H1 (cell line): Measurements from ENCODE around the gene NFYB. TPM values are rescaled to one million over a fixed set of nuclear protein-coding genes. Genes with fewer than 3 reads are reported as not detected.

Source experiments
- CTCF ChIA-PET: fragments of 300-600 bp; sonication (Branson Sonifier 250); formaldehyde crosslinking; loops from one replicate; lab custom pipeline; 2021; ENCODE audit not compliant: partially characterized antibody; lab: Charles Lee
- POLR2A ChIA-PET: fragments of 300-600 bp; sonication (Branson Sonifier 250); formaldehyde crosslinking; loops from one replicate; lab custom pipeline; 2021; ENCODE audit warnings: inconsistent platforms; ENCODE audit not compliant: partially characterized antibody; lab: Charles Lee
- DNase-seq, 2 experiments: peaks; one replicate each; pipeline versions ENCODE4 v3.0.0 to v3.0.0-alpha.2; 2010 to 2022; ENCODE audit warnings: low spot score in 2 of 2, low read depth in 1 of 2, mixed read lengths in 1 of 2
- FAIRE-seq: peaks from 2 replicates; lab custom pipeline; 2011; peaks lifted over from hg19 to GRCh38; lab: Jason Lieb, UNC
- H2AFZ ChIP-seq: 2 replicates; pipeline ENCODE4 v1.8.1; 2012; ENCODE audit warnings: low read length, inconsistent platforms
- H2AK5ac ChIP-seq: 2 replicates; pipeline ENCODE4 v1.6.1; 2013; ENCODE audit warnings: low read depth, low read length
- H2BK120ac ChIP-seq: replicated peaks from 2 replicates; pipeline ENCODE3; 2013; ENCODE audit warnings: low read depth, low read length, inconsistent platforms
- H2BK12ac ChIP-seq: 2 replicates; pipeline ENCODE4 v1.6.1; 2013; ENCODE audit warnings: low read depth, low read length
- H2BK15ac ChIP-seq: 2 replicates; pipeline ENCODE4 v1.6.1; 2013; ENCODE audit warnings: low read length
- H2BK20ac ChIP-seq: 2 replicates; pipeline ENCODE4 v1.6.1; 2013; ENCODE audit warnings: low read length
- H2BK5ac ChIP-seq: 2 replicates; pipeline ENCODE4 v1.6.1; 2013; ENCODE audit warnings: low read depth, low read length
- H3K14ac ChIP-seq: 2 replicates; pipeline ENCODE4 v1.6.1; 2013; ENCODE audit warnings: inconsistent platforms; ENCODE audit not compliant: insufficient read length
- H3K18ac ChIP-seq: 2 replicates; pipeline ENCODE4 v1.6.1; 2013; ENCODE audit warnings: low read length; ENCODE audit errors: extremely low read depth
- H3K23ac ChIP-seq: 2 replicates; pipeline ENCODE4 v1.6.1; 2013; ENCODE audit warnings: inconsistent platforms; ENCODE audit not compliant: insufficient read length
- H3K23me2 ChIP-seq: 2 replicates; pipeline ENCODE4 v1.6.1; 2013; ENCODE audit warnings: low read depth, low read length
- H3K27ac ChIP-seq: 2 replicates; pipeline ENCODE4 v1.6.1; 2011; ENCODE audit warnings: low read depth, low read length, inconsistent platforms
- H3K27me3 ChIP-seq, 4 experiments: replicated peaks in 1 of 4; 1 replicate in 1 of 4; 2 replicates in 3 of 4; pipeline versions ENCODE4 v1.6.1 to v1.8.1; 2011 to 2013; ENCODE audit warnings: low read length in 3 of 4, mild to moderate bottlenecking in 3 of 4, inconsistent platforms in 2 of 4, mixed read lengths in 2 of 4, moderate library complexity in 1 of 4; ENCODE audit not compliant: control insufficient read depth in 3 of 4, insufficient read depth in 3 of 4; ENCODE audit errors: extremely low read depth in 1 of 4
- H3K36me3 ChIP-seq, 4 experiments: 2 replicates each; pipeline versions ENCODE4 v1.6.1 to v1.8.1; 2011 to 2013; ENCODE audit warnings: mild to moderate bottlenecking in 4 of 4, low read length in 3 of 4, moderate library complexity in 2 of 4, control low read depth in 1 of 4, inconsistent platforms in 1 of 4; ENCODE audit not compliant: insufficient read depth in 4 of 4, control insufficient read depth in 2 of 4
- H3K4ac ChIP-seq: replicated peaks from 2 replicates; pipeline ENCODE3; 2013; ENCODE audit warnings: low read length, low read depth, mixed read lengths, inconsistent platforms; ENCODE audit not compliant: insufficient read length
- H3K4me1 ChIP-seq, 4 experiments: replicated peaks in 1 of 4; 1 replicate in 1 of 4; 2 replicates in 3 of 4; pipeline versions ENCODE4 v1.6.1 to v1.8.1; 2011 to 2013; ENCODE audit warnings: low read length in 3 of 4, inconsistent platforms in 2 of 4, mixed read lengths in 1 of 4; ENCODE audit not compliant: insufficient read depth in 4 of 4, control insufficient read depth in 3 of 4
- H3K4me2 ChIP-seq, 2 experiments: 2 replicates each; pipeline versions ENCODE4 v1.6.1 to v1.8.1; 2011 to 2013; ENCODE audit warnings: low read depth in 2 of 2, low read length in 2 of 2, control low read depth in 1 of 2, inconsistent platforms in 1 of 2, mild to moderate bottlenecking in 1 of 2; ENCODE audit not compliant: insufficient read depth in 1 of 2
- H3K4me3 ChIP-seq, 4 experiments: fragments of 200-600, 300-600 bp in 1 of 4; sonication (generic), shearing (Covaris generic), sonication (Bioruptor Twin) in 1 of 4; 2 replicates each; pipeline versions ENCODE4 v1.5.1 to v1.8.1; 2011 to 2016; ENCODE audit warnings: low read length in 4 of 4, low read depth in 3 of 4, control low read depth in 2 of 4, inconsistent platforms in 2 of 4, mild to moderate bottlenecking in 2 of 4, mixed read lengths in 1 of 4, moderate library complexity in 1 of 4; ENCODE audit not compliant: insufficient read depth in 2 of 4; ENCODE audit errors: extremely low read depth in 1 of 4
- H3K56ac ChIP-seq: replicated peaks from 2 replicates; pipeline ENCODE3; 2013; ENCODE audit warnings: low read depth, mild to moderate bottlenecking, mixed read lengths, low read length, inconsistent platforms; ENCODE audit not compliant: insufficient read length
- H3K79me1 ChIP-seq: 2 replicates; pipeline ENCODE4 v1.6.1; 2013; ENCODE audit warnings: low read depth, low read length, control low read depth
- H3K79me2 ChIP-seq, 2 experiments: 2 replicates each; pipeline versions ENCODE4 v1.6.1 to v1.8.1; 2012 to 2013; ENCODE audit warnings: low read length in 2 of 2, mild to moderate bottlenecking in 2 of 2, inconsistent platforms in 1 of 2; ENCODE audit not compliant: insufficient read depth in 2 of 2, control insufficient read depth in 1 of 2
- H3K9ac ChIP-seq, 4 experiments: replicated peaks in 1 of 4; 1 replicate in 1 of 4; 2 replicates in 3 of 4; pipeline versions ENCODE4 v1.6.1 to v1.8.1; 2011 to 2013; ENCODE audit warnings: low read depth in 3 of 4, low read length in 3 of 4, control low read depth in 2 of 4, mild to moderate bottlenecking in 2 of 4, moderate library complexity in 2 of 4, inconsistent platforms in 1 of 4; ENCODE audit errors: extremely low read depth in 1 of 4
- H3K9me3 ChIP-seq, 2 experiments: 2 replicates each; pipeline versions ENCODE4 v1.6.1 to v1.8.1; 2012 to 2013; ENCODE audit warnings: mild to moderate bottlenecking in 2 of 2, moderate library complexity in 2 of 2, control low read depth in 1 of 2, inconsistent platforms in 1 of 2, low read depth in 1 of 2, low read length in 1 of 2, mixed read lengths in 1 of 2; ENCODE audit not compliant: insufficient read depth in 2 of 2
- H4K20me1 ChIP-seq, 2 experiments: replicated peaks in 1 of 2; 2 replicates each; pipeline versions ENCODE3 to v1.8.1; 2011 to 2013; ENCODE audit warnings: inconsistent platforms in 2 of 2, low read length in 2 of 2, mild to moderate bottlenecking in 1 of 2; ENCODE audit not compliant: insufficient read depth in 2 of 2, control insufficient read depth in 1 of 2
- H4K5ac ChIP-seq: 2 replicates; pipeline ENCODE4 v1.6.1; 2013; ENCODE audit warnings: low read length, low read depth, mixed read lengths, inconsistent platforms; ENCODE audit not compliant: insufficient read length
- H4K8ac ChIP-seq: 2 replicates; pipeline ENCODE4 v1.8.0; 2013; ENCODE audit warnings: mild to moderate bottlenecking, moderate library complexity, low read length, inconsistent platforms; ENCODE audit not compliant: insufficient read depth; ENCODE audit errors: extremely low read depth
- H4K91ac ChIP-seq: replicated peaks from 2 replicates; pipeline ENCODE3; 2013; ENCODE audit warnings: low read length, mixed read lengths, inconsistent platforms; ENCODE audit not compliant: insufficient read length
- YY1 ChIP-seq: IDR thresholded peaks from 2 replicates; pipeline ENCODE4 v1.6.1; 2011; ENCODE audit warnings: low read depth, mild to moderate bottlenecking, low read length
- ZNF274 ChIP-seq: IDR thresholded peaks from 2 replicates; pipeline ENCODE4 v1.7.0; 2012; ENCODE audit warnings: low read length, borderline replicate concordance; ENCODE audit errors: extremely low read depth
- WGBS, 2 experiments: shearing (Covaris generic) in 1 of 2; methylation state at CpG; one replicate each; pipeline versions ENCODE4 v1.1.6 to v1.1.7; 2013 to 2015; ENCODE audit warnings: low lambda C conversion rate in 2 of 2, mixed read lengths in 2 of 2, inconsistent platforms in 1 of 2, low coverage in 1 of 2, missing lambda C conversion rate in 1 of 2; ENCODE audit not compliant: insufficient replicate concordance in 2 of 2, insufficient coverage in 1 of 2, insufficient read length in 1 of 2; ENCODE audit errors: extremely low coverage in 1 of 2, missing lambda C conversion rate in 1 of 2; 5-methylcytosine and 5-hydroxymethylcytosine counted together
- polyA plus RNA-seq, 7 experiments: library from polyadenylated mRNA; depleted of rRNA in 3 of 7; stranded (reverse) in 5 of 7; unstranded in 2 of 7; fragments of >200 nt in 5 of 7; fragments of 200-250 nt in 2 of 7; gene quantifications; 1 replicate in 5 of 7; 2 replicates in 1 of 7; 4 replicates in 1 of 7; pipeline versions ENCODE4 v1.2.1 to v1.2.3, GENCODE V29; 2011 to 2013; ENCODE audit warnings: missing spikeins in 2 of 7, mixed read lengths in 2 of 7
- total RNA-seq: library from RNA; stranded (reverse); fragmentation: NEBNext Ultra II Directional; extraction: Animal tissue kit (Norgen Biotek cat#: 25700); gene quantifications from 2 replicates; pipeline ENCODE4 v1.2.1, GENCODE V29; 2021

NFYB gene
- total and polyA plus RNA-seq, 2 of the 8 experiments (the other 6 are each of a cell fraction or from before 2014, with no cell fraction given) = 29.1 to 43.5 TPM

- Histone ChIP-seq H3K79me1 (no peaks in the 10 kb centered on the region), H3K23ac (no peak overlapping the region), H2BK12ac (no peak overlapping the region), H2AFZ (no peak overlapping the region), H3K27ac (no peak overlapping the region), H3K4me1 (no peaks in the 10 kb centered on the region), H3K56ac (no peak overlapping the region), H3K36me3 (no peaks in the 10 kb centered on the region), H4K20me1 (no peaks in the 10 kb centered on the region), H3K9me3 (no peaks in the 10 kb centered on the region), H2BK5ac (no peak overlapping the region), H2BK15ac (no peak overlapping the region), H2BK20ac (no peak overlapping the region), H3K18ac (no peak overlapping the region), H4K91ac (no peak overlapping the region), H3K23me2 (no peaks in the 10 kb centered on the region), H3K4me3 (no peak overlapping the region), H4K8ac (no peak overlapping the region), H3K14ac (no peak overlapping the region), H4K5ac (no peak overlapping the region), H2BK120ac (no peak overlapping the region), H3K4ac (no peak overlapping the region), H2AK5ac (no peak overlapping the region), H3K4me2 (no peak overlapping the region), H3K9ac (no peak overlapping the region), H3K79me2 (no peaks in the 10 kb centered on the region), H3K27me3 (no peaks in the 10 kb centered on the region)
- POLR2A ChIA-PET = no interaction called here
- TF ChIP-seq YY1 = no peak
- no peak for TF ChIP-seq ZNF274
- 87% methylated on average over 8 of the region's 8 CpGs; no CpG with 5 or more reads in 1 of the 2 experiments for WGBS, 2 experiments
- DNase-seq (no peak), FAIRE-seq (no peak)
- CTCF ChIA-PET = interaction anchor here (1.4 to 3.0 kb wide), 2 partner anchors 25 to 26 kb away, joined by 5 to 8 read pairs; no protein-coding TSS in a partner anchor
These were observed 54.1 kb downstream of the NFYB start for GRCh38 chr12:104083769-104084475.
